ENCODE results near the gene HBQ1.
"Not testable (repeated sequence)": the region's sequence is repeated elsewhere in the genome, so short reads cannot be mapped to it uniquely, and the experiment has no call there.

HBQ1 gene

GRCh38 chr16:192686-193085 lies 12.4 kb downstream of the HBQ1 start:
- no peak overlapping the region for H3K4me3 ChIP-seq (ENCODE audit: low read depth, low read length)
- DNase-seq (ENCODE audit: low read depth), result no peak
- TF ChIP-seq POLR2A (IDR thresholded peaks at IDR 0.05; ENCODE audit: extremely low read depth, insufficient read length) (no peak), CTCF (IDR thresholded peaks at IDR 0.05; ENCODE audit: low read depth, low read length) (no peak), MYC (IDR thresholded peaks at IDR 0.05; ENCODE audit: low read depth, low read length) (no peak), MAX (IDR thresholded peaks at IDR 0.05; ENCODE audit: low read depth, low read length) (no peak)

- no peak overlapping the region for H3K4me3 ChIP-seq (ENCODE audit: low read depth, low read length)
- no peak for DNase-seq (ENCODE audit: low read depth)
- no peak for TF ChIP-seq POLR2A (IDR thresholded peaks at IDR 0.05; ENCODE audit: extremely low read depth, insufficient read length)
- TF ChIP-seq MAX (IDR thresholded peaks at IDR 0.05; ENCODE audit: low read depth, low read length), result no peak
- TF ChIP-seq CTCF (IDR thresholded peaks at IDR 0.05; ENCODE audit: low read depth, low read length), result no peak
- no peak for TF ChIP-seq MYC (IDR thresholded peaks at IDR 0.05; ENCODE audit: low read depth, low read length)
Measured at GRCh38 chr16:193441-193840, 13.2 kb downstream of the HBQ1 start.

GRCh38 chr16:194516-194915 lies 14.3 kb downstream of the HBQ1 start:
- no peak for DNase-seq (ENCODE audit: low read depth)
- no peak for TF ChIP-seq CTCF (IDR thresholded peaks at IDR 0.05; ENCODE audit: low read depth, low read length)
- no peak for TF ChIP-seq POLR2A (IDR thresholded peaks at IDR 0.05; ENCODE audit: extremely low read depth, insufficient read length)
- no peak for TF ChIP-seq MAX (IDR thresholded peaks at IDR 0.05; ENCODE audit: low read depth, low read length)
- no peak for TF ChIP-seq MYC (IDR thresholded peaks at IDR 0.05; ENCODE audit: low read depth, low read length)
- H3K4me3 ChIP-seq (ENCODE audit: low read depth, low read length), result no peak overlapping the region

- TF ChIP-seq POLR2A (IDR thresholded peaks at IDR 0.05; ENCODE audit: extremely low read depth, insufficient read length), result no peak
- TF ChIP-seq MYC (IDR thresholded peaks at IDR 0.05; ENCODE audit: low read depth, low read length), result no peak
- TF ChIP-seq CTCF (IDR thresholded peaks at IDR 0.05; ENCODE audit: low read depth, low read length), result no peak
- TF ChIP-seq MAX (IDR thresholded peaks at IDR 0.05; ENCODE audit: low read depth, low read length), result no peak
- no peak for DNase-seq (ENCODE audit: low read depth)
- no peak overlapping the region for H3K4me3 ChIP-seq (ENCODE audit: low read depth, low read length)
Measured at GRCh38 chr16:200388-200787, 20.1 kb downstream of the HBQ1 start.

- DNase-seq (ENCODE audit: low read depth), result no peak
- no peak for TF ChIP-seq POLR2A (IDR thresholded peaks at IDR 0.05; ENCODE audit: extremely low read depth, insufficient read length)
- no peak overlapping the region for H3K4me3 ChIP-seq (ENCODE audit: low read depth, low read length)
Measured at GRCh38 chr16:203246-203645, 23.0 kb downstream of the HBQ1 start.

- not testable (repeated sequence) for H3K4me3 ChIP-seq (ENCODE audit: low read depth, low read length); DNase-seq (ENCODE audit: low read depth)
Measured at GRCh38 chr16:204046-204445, 23.8 kb downstream of the HBQ1 start.

- not testable (repeated sequence) for H3K4me3 ChIP-seq (ENCODE audit: low read depth, low read length); DNase-seq (ENCODE audit: low read depth)
Measured at GRCh38 chr16:209359-209758, 29.1 kb downstream of the HBQ1 start.

GRCh38 chr16:211631-212180 lies 31.4 kb downstream of the HBQ1 start:
- H3K4me3 ChIP-seq (ENCODE audit: low read depth, low read length); DNase-seq (ENCODE audit: low read depth): not testable (repeated sequence)

Measured in NB4 (cell line).